HG02870 (cell line): ENCODE results near the gene HCFC2.

ENCODE experiments used
- ATAC-seq: cut with Tn5 transposase; IDR thresholded peaks from one replicate; pipeline ENCODE4 v1.9.1; 2021; ENCODE audit warnings: mild to moderate bottlenecking, moderate library complexity; ENCODE audit not compliant: unreplicated experiment

The HCFC2 gene

DNA sequence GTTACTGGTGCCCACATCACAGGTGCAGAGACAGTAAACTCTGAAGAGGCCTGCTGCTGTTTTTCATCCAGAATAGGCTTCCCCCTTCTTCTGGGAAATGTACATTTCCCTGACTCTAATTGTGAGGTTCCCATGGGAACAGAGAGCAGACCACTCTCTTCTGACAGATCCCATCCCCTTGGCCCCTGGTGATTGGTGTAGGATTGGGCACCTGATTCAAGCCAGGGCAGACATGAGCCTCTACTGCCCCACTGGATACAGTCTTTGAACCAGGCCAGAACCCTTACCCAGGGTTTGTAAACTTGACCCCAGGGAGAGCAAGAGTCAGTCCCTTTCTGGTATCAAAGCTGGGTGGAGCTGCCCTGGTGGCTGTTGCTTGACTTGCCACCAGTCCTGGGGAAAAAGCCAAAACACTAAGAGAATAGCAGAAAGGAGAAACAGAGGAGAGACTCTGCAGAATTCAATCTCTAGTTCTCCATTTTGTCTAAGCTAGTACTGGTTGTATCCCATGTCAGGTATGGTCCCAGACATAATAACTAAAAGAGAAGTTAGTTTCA lies 88.4 kb downstream of the HCFC2 start:
- ATAC-seq, result no peak

DNA sequence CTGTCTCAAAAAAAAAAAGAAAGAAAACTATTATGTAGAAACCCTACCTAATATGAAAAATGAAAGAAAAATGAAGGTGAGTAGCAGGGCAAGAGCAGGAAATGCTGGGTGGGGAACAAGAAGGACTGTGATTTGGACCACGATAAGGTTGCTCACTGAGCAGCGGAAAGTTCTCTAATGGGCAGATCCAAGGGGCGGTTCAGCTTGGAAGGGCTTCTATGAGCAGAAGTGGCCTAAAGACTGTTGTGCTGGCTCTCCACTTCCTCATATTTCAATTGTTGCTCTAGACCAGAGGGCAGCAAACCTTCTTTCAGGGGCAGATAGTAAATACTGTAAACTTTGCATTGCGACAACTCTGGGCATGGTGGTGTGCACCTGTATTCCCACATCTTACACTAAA lies 90.0 kb downstream of the HCFC2 start:
- no peak for ATAC-seq

DNA sequence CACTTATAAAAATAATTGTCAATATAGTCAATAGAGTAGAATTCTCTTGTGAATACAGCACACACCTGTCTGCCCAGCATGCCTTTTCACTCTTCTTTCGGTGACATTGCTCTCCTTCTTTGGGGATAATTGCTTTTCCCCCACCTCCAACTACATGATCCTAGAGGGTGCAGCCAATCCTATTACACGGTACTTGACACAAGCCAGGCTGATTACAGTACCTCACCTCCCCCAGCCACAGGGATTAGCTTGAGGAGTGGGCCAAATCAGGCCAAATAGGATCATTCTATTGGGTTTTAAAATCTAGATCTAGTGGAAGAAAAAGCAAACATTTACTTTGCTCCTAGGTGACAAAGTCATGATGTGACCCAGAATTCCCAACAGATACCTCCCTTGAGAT lies 90.5 kb downstream of the HCFC2 start:
- no peak for ATAC-seq
